HG03565 (cell line): Measurements from ENCODE around the gene ZBTB7C.

Experiments used
- ATAC-seq: cut with Tn5 transposase; IDR thresholded peaks from one replicate; pipeline ENCODE4 v1.9.1; 2021; ENCODE audit warnings: mild to moderate bottlenecking, moderate library complexity; ENCODE audit not compliant: unreplicated experiment

The ZBTB7C gene

GRCh38 chr18:48355276-48356115 is 53.7 kb downstream of the ZBTB7C start:
- ATAC-seq = no peak

GRCh38 chr18:48354746-48355260 is 54.4 kb downstream of the ZBTB7C start:
- no peak for ATAC-seq

GRCh38 chr18:48352051-48352755 is 57.0 kb downstream of the ZBTB7C start:
- ATAC-seq = no peak

GRCh38 chr18:48351216-48352050 is 57.8 kb downstream of the ZBTB7C start:
- no peak for ATAC-seq

GRCh38 chr18:48348739-48349138 is 60.4 kb downstream of the ZBTB7C start:
- ATAC-seq = no peak

- no peak for ATAC-seq
Measured at GRCh38 chr18:48347756-48348326, 61.3 kb downstream of the ZBTB7C start.

GRCh38 chr18:48345596-48345995 is 63.6 kb downstream of the ZBTB7C start:
- no peak for ATAC-seq

GRCh38 chr18:48342581-48342980 is 66.6 kb downstream of the ZBTB7C start:
- no peak for ATAC-seq

- no peak for ATAC-seq
Measured at GRCh38 chr18:48342125-48342524, 67.1 kb downstream of the ZBTB7C start.

GRCh38 chr18:48340560-48340959 is 68.6 kb downstream of the ZBTB7C start:
- no peak for ATAC-seq

GRCh38 chr18:48339692-48340091 is 69.5 kb downstream of the ZBTB7C start:
- no peak for ATAC-seq

GRCh38 chr18:48338915-48339314 is 70.3 kb downstream of the ZBTB7C start:
- ATAC-seq = no peak

- ATAC-seq = no peak
Measured at GRCh38 chr18:48337053-48337452, 72.1 kb downstream of the ZBTB7C start.

GRCh38 chr18:48336332-48336731 is 72.9 kb downstream of the ZBTB7C start:
- ATAC-seq = no peak

GRCh38 chr18:48335829-48336228 is 73.4 kb downstream of the ZBTB7C start:
- ATAC-seq = no peak

GRCh38 chr18:48334845-48335244 is 74.3 kb downstream of the ZBTB7C start:
- no peak for ATAC-seq

- no peak for ATAC-seq
Measured at GRCh38 chr18:48333563-48333962, 75.6 kb downstream of the ZBTB7C start.

GRCh38 chr18:48330016-48330991 is 78.9 kb downstream of the ZBTB7C start:
- ATAC-seq = no peak

GRCh38 chr18:48328473-48329210 is 80.5 kb downstream of the ZBTB7C start:
- ATAC-seq = no peak
